ENCODE results near the gene MIAT.

DNA sequence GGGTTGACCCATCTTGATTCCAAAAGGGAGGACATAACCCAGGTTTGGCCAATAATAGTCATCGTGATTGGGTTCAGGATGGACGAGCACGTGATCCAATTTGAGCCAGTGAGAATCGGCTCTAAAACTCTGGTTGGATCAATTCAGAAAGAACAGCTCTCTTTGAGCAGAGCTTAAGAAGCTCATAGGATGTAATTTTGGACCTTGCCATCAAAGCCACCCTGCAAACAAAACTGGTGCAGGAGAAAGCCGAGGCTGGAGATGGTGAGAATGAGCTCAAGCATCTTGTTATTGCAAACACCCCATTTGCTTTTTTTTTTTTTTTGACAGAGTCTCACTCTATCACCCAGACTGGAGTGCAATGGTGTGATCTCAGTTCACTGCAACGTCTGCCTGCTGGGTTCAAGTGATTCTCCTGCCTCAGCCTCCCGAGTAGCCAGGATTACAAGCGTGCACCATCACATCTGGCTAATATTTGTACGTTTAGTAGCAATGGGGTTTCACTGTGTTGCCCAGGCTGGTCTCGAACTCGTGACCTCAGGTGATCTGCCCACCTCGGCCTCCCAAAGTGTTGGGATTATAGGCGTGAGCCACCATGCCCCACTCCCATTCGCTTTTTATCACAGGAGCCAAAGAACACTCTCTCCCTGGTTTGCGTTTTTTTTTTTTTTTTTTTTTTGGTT is 13.8 kb upstream of the MIAT start:
- TF ChIP-seq, protein P1, sequence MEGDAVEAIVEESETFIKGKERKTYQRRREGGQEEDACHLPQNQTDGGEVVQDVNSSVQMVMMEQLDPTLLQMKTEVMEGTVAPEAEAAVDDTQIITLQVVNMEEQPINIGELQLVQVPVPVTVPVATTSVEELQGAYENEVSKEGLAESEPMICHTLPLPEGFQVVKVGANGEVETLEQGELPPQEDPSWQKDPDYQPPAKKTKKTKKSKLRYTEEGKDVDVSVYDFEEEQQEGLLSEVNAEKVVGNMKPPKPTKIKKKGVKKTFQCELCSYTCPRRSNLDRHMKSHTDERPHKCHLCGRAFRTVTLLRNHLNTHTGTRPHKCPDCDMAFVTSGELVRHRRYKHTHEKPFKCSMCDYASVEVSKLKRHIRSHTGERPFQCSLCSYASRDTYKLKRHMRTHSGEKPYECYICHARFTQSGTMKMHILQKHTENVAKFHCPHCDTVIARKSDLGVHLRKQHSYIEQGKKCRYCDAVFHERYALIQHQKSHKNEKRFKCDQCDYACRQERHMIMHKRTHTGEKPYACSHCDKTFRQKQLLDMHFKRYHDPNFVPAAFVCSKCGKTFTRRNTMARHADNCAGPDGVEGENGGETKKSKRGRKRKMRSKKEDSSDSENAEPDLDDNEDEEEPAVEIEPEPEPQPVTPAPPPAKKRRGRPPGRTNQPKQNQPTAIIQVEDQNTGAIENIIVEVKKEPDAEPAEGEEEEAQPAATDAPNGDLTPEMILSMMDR (conservative IDR thresholded peaks at IDR 0.05 in 1 of 2, IDR thresholded peaks at IDR 0.05 in 1 of 2; ENCODE audit: low read depth in 1 of 2, low read length in 2 of 2): no peak
- TF ChIP-seq EZH2 (IDR thresholded peaks at IDR 0.05; ENCODE audit: low read length, missing control alignments): no peak
